H9 (cell line): Measurements from ENCODE around the gene ABCA12. TPM values are rescaled to one million over a fixed set of nuclear protein-coding genes. Genes with fewer than 3 reads are reported as not detected.

Experiments
- DNase-seq: peaks from one replicate; pipeline ENCODE4 v3.0.0-alpha.2; 2017
- H2AFZ ChIP-seq: one replicate; pipeline ENCODE4 v1.6.1; 2013; ENCODE audit warnings: mild to moderate bottlenecking, low read length, control low read depth, moderate library complexity
- H2AK5ac ChIP-seq: 2 replicates; pipeline ENCODE4 v1.6.1; 2013; ENCODE audit warnings: low read length, control low read depth, mixed read lengths; ENCODE audit not compliant: insufficient read length
- H2BK120ac ChIP-seq: one replicate; pipeline ENCODE4 v1.6.1; 2013; ENCODE audit warnings: low read depth, mild to moderate bottlenecking, low read length, control low read depth, inconsistent platforms; ENCODE audit not compliant: poor library complexity, severe bottlenecking
- H2BK12ac ChIP-seq: 2 replicates; pipeline ENCODE4 v1.6.1; 2013; ENCODE audit warnings: low read length, control low read depth, mixed read lengths, low read depth; ENCODE audit not compliant: insufficient read length
- H2BK15ac ChIP-seq: 2 replicates; pipeline ENCODE4 v1.6.1; 2013; ENCODE audit warnings: low read depth, low read length, control low read depth
- H2BK20ac ChIP-seq: one replicate; pipeline ENCODE4 v1.6.1; 2013; ENCODE audit warnings: low read depth, mild to moderate bottlenecking, low read length, control low read depth, inconsistent platforms; ENCODE audit not compliant: poor library complexity, severe bottlenecking
- H2BK5ac ChIP-seq: 2 replicates; pipeline ENCODE4 v1.6.1; 2013; ENCODE audit warnings: low read length, control low read depth, mixed read lengths; ENCODE audit not compliant: insufficient read length
- H3K14ac ChIP-seq: 2 replicates; pipeline ENCODE4 v1.6.1; 2013; ENCODE audit warnings: low read length, control low read depth; ENCODE audit not compliant: insufficient read depth
- H3K18ac ChIP-seq: 2 replicates; pipeline ENCODE4 v1.6.1; 2013; ENCODE audit warnings: low read depth, mild to moderate bottlenecking, mixed read lengths, low read length, control low read depth; ENCODE audit not compliant: insufficient read length
- H3K23ac ChIP-seq: 2 replicates; pipeline ENCODE4 v1.6.1; 2013; ENCODE audit warnings: low read length, control low read depth, mixed read lengths, low read depth; ENCODE audit not compliant: insufficient read length
- H3K23me2 ChIP-seq: 2 replicates; pipeline ENCODE4 v1.6.1; 2013; ENCODE audit warnings: low read depth, mild to moderate bottlenecking, mixed read lengths, low read length, control low read depth; ENCODE audit not compliant: insufficient read length, poor library complexity, severe bottlenecking
- H3K27ac ChIP-seq: 2 replicates; pipeline ENCODE4 v1.5.1; 2013; ENCODE audit warnings: low read length, control low read depth, mixed read lengths, low read depth; ENCODE audit not compliant: insufficient read length
- H3K27me3 ChIP-seq: 2 replicates; pipeline ENCODE4 v1.6.1; 2013; ENCODE audit warnings: low read length, control low read depth, inconsistent platforms; ENCODE audit not compliant: insufficient read depth
- H3K4ac ChIP-seq: 2 replicates; pipeline ENCODE4 v1.6.1; 2013; ENCODE audit warnings: low read depth, mild to moderate bottlenecking, control low read depth, inconsistent platforms, low read length, moderate library complexity
- H3K4me1 ChIP-seq: 2 replicates; pipeline ENCODE4 v1.6.1; 2013; ENCODE audit warnings: low read length, control low read depth, inconsistent platforms; ENCODE audit not compliant: insufficient read depth
- H3K4me2 ChIP-seq: 2 replicates; pipeline ENCODE4 v1.6.1; 2013; ENCODE audit warnings: low read length, control low read depth, mixed read lengths; ENCODE audit not compliant: insufficient read length, insufficient read depth
- H3K56ac ChIP-seq: 2 replicates; pipeline ENCODE4 v1.6.1; 2013; ENCODE audit warnings: low read depth, mild to moderate bottlenecking, mixed read lengths, low read length, control low read depth; ENCODE audit not compliant: insufficient read length
- H3K79me1 ChIP-seq: 2 replicates; pipeline ENCODE4 v1.6.1; 2013; ENCODE audit warnings: low read depth, mild to moderate bottlenecking, moderate library complexity, low read length, control low read depth, inconsistent platforms; ENCODE audit not compliant: insufficient read depth, poor library complexity, severe bottlenecking
- H3K79me2 ChIP-seq: 2 replicates; pipeline ENCODE4 v1.6.1; 2013; ENCODE audit warnings: low read length, control low read depth, inconsistent platforms; ENCODE audit not compliant: insufficient read depth
- H3K9ac ChIP-seq: 2 replicates; pipeline ENCODE4 v1.6.1; 2013; ENCODE audit warnings: low read length, control low read depth, mixed read lengths; ENCODE audit not compliant: insufficient read length; ENCODE audit errors: extremely low read depth
- H3K9me3 ChIP-seq: one replicate; pipeline ENCODE4 v1.6.1; 2013; ENCODE audit warnings: low read depth, low read length, inconsistent platforms; ENCODE audit not compliant: control insufficient read depth
- H3T11ph ChIP-seq: one replicate; pipeline ENCODE4 v1.6.1; 2013; ENCODE audit warnings: mild to moderate bottlenecking, low read length, control low read depth, inconsistent platforms
- H4K20me1 ChIP-seq: one replicate; pipeline ENCODE4 v1.6.1; 2013; ENCODE audit not compliant: control insufficient read depth, insufficient read length, insufficient read depth
- H4K5ac ChIP-seq: 2 replicates; pipeline ENCODE4 v1.6.1; 2013; ENCODE audit warnings: low read depth, mild to moderate bottlenecking, mixed read lengths, low read length, control low read depth; ENCODE audit not compliant: insufficient read length
- H4K8ac ChIP-seq: replicated peaks from 2 replicates; pipeline ENCODE4 v1.6.1; 2013; ENCODE audit warnings: low read length, control low read depth, mixed read lengths, low read depth; ENCODE audit not compliant: insufficient read length
- H4K91ac ChIP-seq: 2 replicates; pipeline ENCODE4 v1.6.1; 2013; ENCODE audit warnings: low read depth, mild to moderate bottlenecking, moderate library complexity, mixed read lengths, low read length, control low read depth; ENCODE audit not compliant: insufficient read length
- H3K27ac Mint-ChIP-seq, 3 experiments: 2 replicates in 2 of 3; 3 replicates in 1 of 3; pipeline ENCODE4 v1.8.0; 2020 to 2021; ENCODE audit warnings: mixed read lengths in 3 of 3, mild to moderate bottlenecking in 1 of 3, moderate library complexity in 1 of 3
- H3K27me3 Mint-ChIP-seq: 2 replicates; pipeline ENCODE4 v1.8.0; 2021; ENCODE audit warnings: low read depth, mild to moderate bottlenecking, moderate library complexity, mixed read lengths
- H3K36me3 Mint-ChIP-seq, 3 experiments: 2 replicates in 2 of 3; 3 replicates in 1 of 3; pipeline ENCODE4 v1.8.0; 2020 to 2021; ENCODE audit warnings: low read depth in 3 of 3, mixed read lengths in 3 of 3; ENCODE audit not compliant: insufficient read depth in 1 of 3
- H3K4me1 Mint-ChIP-seq, 2 experiments: 2 replicates each; pipeline ENCODE4 v1.8.0; 2020; ENCODE audit warnings: mixed read lengths in 2 of 2
- H3K4me3 Mint-ChIP-seq, 2 experiments: 2 replicates in 1 of 2; 3 replicates in 1 of 2; pipeline ENCODE4 v1.8.0; 2020 to 2021; ENCODE audit warnings: mild to moderate bottlenecking in 2 of 2, mixed read lengths in 2 of 2, moderate library complexity in 1 of 2
- H3K9me3 Mint-ChIP-seq, 2 experiments: 2 replicates in 1 of 2; 3 replicates in 1 of 2; pipeline ENCODE4 v1.8.0; 2020; ENCODE audit warnings: mild to moderate bottlenecking in 2 of 2, mixed read lengths in 2 of 2, moderate library complexity in 1 of 2
- WGBS: extraction: QIAGEN DNeasy Blood & Tissue Kit; methylation state at CpG from one replicate; pipeline ENCODE4 v1.1.7; 2013; ENCODE audit warnings: missing lambda C conversion rate, low lambda C conversion rate, mixed read lengths; ENCODE audit not compliant: insufficient read length; ENCODE audit errors: extremely low coverage; 5-methylcytosine and 5-hydroxymethylcytosine counted together
- total RNA-seq: library from RNA; stranded (reverse); gene quantifications from 2 replicates; pipeline ENCODE4 v1.2.1, GENCODE V29; 2021
- TF ChIP-seq, protein P1 (sequence below): fragments of 200-600 bp; sonication (generic); conservative IDR thresholded peaks from 3 replicates; pipeline ENCODE4 v1.8.0; 2021; ENCODE audit warnings: antibody characterized with exemption, mild to moderate bottlenecking

The ABCA12 gene
- total RNA-seq, 1 experiment from 2014 or later: not detected

DNA sequence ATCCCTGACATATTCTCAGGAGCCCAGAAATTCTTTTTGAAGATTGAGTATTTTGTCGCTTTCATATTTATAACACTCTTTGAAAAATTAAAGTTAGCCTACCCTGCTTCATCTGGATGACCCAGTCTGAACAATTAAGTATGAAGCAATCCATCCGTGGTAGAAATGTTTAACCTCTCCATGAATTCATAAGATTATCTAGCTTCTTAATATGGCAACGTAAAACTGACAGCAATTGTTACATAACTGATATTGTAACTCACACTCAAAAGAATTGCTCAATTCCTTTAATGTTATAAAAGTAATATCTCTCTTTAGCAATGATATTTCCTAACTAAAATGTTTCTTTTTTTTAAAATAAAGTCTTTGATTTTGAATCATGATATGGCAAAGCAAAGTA lies 7.2 kb upstream of the ABCA12 start:
- Histone ChIP-seq H3K14ac (no peak overlapping the region), H3K18ac (no peak overlapping the region), H2BK5ac (no peak overlapping the region), H3K4me1 (no peaks in the 10 kb centered on the region), H3K23me2 (no peaks in the 10 kb centered on the region), H2BK20ac (no peak overlapping the region), H4K91ac (no peak overlapping the region), H3K4ac (no peak overlapping the region), H2AFZ (no peak overlapping the region), H3T11ph (no peak overlapping the region), H4K8ac (no peak overlapping the region), H4K20me1 (no peaks in the 10 kb centered on the region), H2AK5ac (no peak overlapping the region), H3K4me2 (no peak overlapping the region), H3K79me1 (no peaks in the 10 kb centered on the region), H3K27ac (no peak overlapping the region), H4K5ac (no peak overlapping the region), H3K9me3 (no peaks in the 10 kb centered on the region), H3K27me3 (no peaks in the 10 kb centered on the region), H2BK15ac (no peak overlapping the region), H3K23ac (no peak overlapping the region), H3K79me2 (no peaks in the 10 kb centered on the region), H2BK12ac (no peak overlapping the region), H3K9ac (no peak overlapping the region), H3K56ac (no peak overlapping the region), H2BK120ac (no peak overlapping the region)
- WGBS: no CpG with 5 or more reads among the region's 3 CpGs
- no peak for DNase-seq
- TF ChIP-seq, protein P1, sequence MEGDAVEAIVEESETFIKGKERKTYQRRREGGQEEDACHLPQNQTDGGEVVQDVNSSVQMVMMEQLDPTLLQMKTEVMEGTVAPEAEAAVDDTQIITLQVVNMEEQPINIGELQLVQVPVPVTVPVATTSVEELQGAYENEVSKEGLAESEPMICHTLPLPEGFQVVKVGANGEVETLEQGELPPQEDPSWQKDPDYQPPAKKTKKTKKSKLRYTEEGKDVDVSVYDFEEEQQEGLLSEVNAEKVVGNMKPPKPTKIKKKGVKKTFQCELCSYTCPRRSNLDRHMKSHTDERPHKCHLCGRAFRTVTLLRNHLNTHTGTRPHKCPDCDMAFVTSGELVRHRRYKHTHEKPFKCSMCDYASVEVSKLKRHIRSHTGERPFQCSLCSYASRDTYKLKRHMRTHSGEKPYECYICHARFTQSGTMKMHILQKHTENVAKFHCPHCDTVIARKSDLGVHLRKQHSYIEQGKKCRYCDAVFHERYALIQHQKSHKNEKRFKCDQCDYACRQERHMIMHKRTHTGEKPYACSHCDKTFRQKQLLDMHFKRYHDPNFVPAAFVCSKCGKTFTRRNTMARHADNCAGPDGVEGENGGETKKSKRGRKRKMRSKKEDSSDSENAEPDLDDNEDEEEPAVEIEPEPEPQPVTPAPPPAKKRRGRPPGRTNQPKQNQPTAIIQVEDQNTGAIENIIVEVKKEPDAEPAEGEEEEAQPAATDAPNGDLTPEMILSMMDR: no peak
- Mint-ChIP-seq H3K36me3 (no peaks in the 10 kb centered on the region), H3K4me3 (no peak overlapping the region), H3K27me3 (no peaks in the 10 kb centered on the region), H3K9me3 (no peaks in the 10 kb centered on the region; a peak in 1 of 5 replicates), H3K27ac (no peak overlapping the region), H3K4me1 (no peaks in the 10 kb centered on the region)
